PC-9 (cell line): ENCODE data around the gene NSUN7. TPM values are rescaled to one million over a fixed set of nuclear protein-coding genes. Genes with fewer than 3 reads are reported as not detected.

Source experiments
- BruUV-seq: library from RNA; stranded (reverse); fragments of 400-500 nt; replicated peaks from 2 replicates; lab custom pipeline; 2021; lab: Mats Ljungman, UMichigan
- CTCF ChIA-PET: fragments of 300-600 bp; sonication (Branson Sonifier 250); formaldehyde crosslinking; loops from one replicate; lab custom pipeline; 2022; ENCODE audit warnings: antibody characterized with exemption; lab: Charles Lee
- POLR2A ChIA-PET: fragments of 300-600 bp; sonication (Branson Sonifier 250); formaldehyde crosslinking; loops from one replicate; lab custom pipeline; 2022; ENCODE audit warnings: antibody characterized with exemption; ENCODE audit not compliant: unreplicated experiment; lab: Charles Lee
- DNase-seq, 2 experiments: peaks; one replicate each; pipeline versions ENCODE4 v3.0.0 to v3.0.0-alpha.2; 2015 to 2022; ENCODE audit warnings: mixed read lengths in 1 of 2
- H2AFZ ChIP-seq: fragments of 200-600 bp; sonication (generic); 2 replicates; pipeline ENCODE4 v1.8.1; 2017; ENCODE audit warnings: antibody characterized with exemption
- H3F3A ChIP-seq: fragments of 200-600 bp; sonication (generic); 2 replicates; pipeline ENCODE4 v1.8.1; 2017; ENCODE audit warnings: antibody characterized with exemption, mild to moderate bottlenecking, low read depth; ENCODE audit not compliant: insufficient read depth
- H3K27ac ChIP-seq: fragments of 200-600 bp; sonication (generic); 2 replicates; pipeline ENCODE4 v1.6.1; 2016; ENCODE audit warnings: mixed run types
- H3K27me3 ChIP-seq: fragments of 200-600 bp; sonication (generic); 2 replicates; pipeline ENCODE4 v1.6.1; 2016; ENCODE audit warnings: low read depth, mixed run types; ENCODE audit not compliant: insufficient read depth
- H3K36me3 ChIP-seq: fragments of 200-600 bp; sonication (generic); 2 replicates; pipeline ENCODE4 v1.6.1; 2016; ENCODE audit warnings: low read depth, mixed run types
- H3K4me1 ChIP-seq: fragments of 200-600 bp; sonication (generic); replicated peaks from 2 replicates; pipeline ENCODE4 v1.6.1; 2016; ENCODE audit warnings: mixed run types; ENCODE audit not compliant: insufficient read depth
- H3K4me2 ChIP-seq: fragments of 200-600 bp; sonication (generic); 2 replicates; pipeline ENCODE4 v1.6.1; 2017; ENCODE audit warnings: mixed run types
- H3K4me3 ChIP-seq: fragments of 200-600 bp; sonication (generic); 2 replicates; pipeline ENCODE4 v1.6.1; 2016; ENCODE audit warnings: mixed run types
- H3K79me2 ChIP-seq: fragments of 200-600 bp; sonication (generic); 2 replicates; pipeline ENCODE4 v1.6.1; 2017; ENCODE audit warnings: low read depth, mixed run types
- H3K9me2 ChIP-seq: fragments of 200-600 bp; sonication (generic); 2 replicates; pipeline ENCODE4 v1.8.1; 2017; ENCODE audit warnings: mild to moderate bottlenecking; ENCODE audit not compliant: insufficient read depth
- H3K9me3 ChIP-seq: fragments of 200-600 bp; sonication (generic); 2 replicates; pipeline ENCODE4 v1.8.1; 2016; ENCODE audit warnings: low read depth; ENCODE audit not compliant: insufficient read depth
- H4K20me1 ChIP-seq: fragments of 200-600 bp; sonication (generic); 2 replicates; pipeline ENCODE4 v1.8.1; 2017; ENCODE audit not compliant: insufficient read depth
- CTCF ChIP-seq: fragments of 200-600 bp; sonication (generic); conservative IDR thresholded peaks from 2 replicates; pipeline ENCODE4 v1.6.1; 2017; ENCODE audit warnings: mixed run types, antibody characterized with exemption, mild to moderate bottlenecking, moderate library complexity
- EZH2 ChIP-seq: fragments of 200-600 bp; sonication (generic); IDR thresholded peaks from 2 replicates; pipeline ENCODE4 v1.8.0; 2017; ENCODE audit warnings: antibody characterized with exemption, low read depth
- intact Hi-C: fragments of 100-400 bp; cut with micrococcal nuclease; formaldehyde crosslinking; loops from one replicate; pipeline ENCODE4 v1.10.0; 2022; ENCODE audit not compliant: unreplicated experiment
- total RNA-seq: library from RNA; stranded (reverse); gene quantifications from 2 replicates; pipeline ENCODE4 v1.2.3, GENCODE V29; 2021

NSUN7 gene
- total RNA-seq, 1 experiment from 2014 or later, result 16.8 TPM

- Histone ChIP-seq H3K36me3 (no peaks in the 10 kb centered on the region), H3K79me2 (no peaks in the 10 kb centered on the region), H3K9me2 (no peaks in the 10 kb centered on the region), H3K4me3 (no peak overlapping the region), H3K9me3 (no peaks in the 10 kb centered on the region), H2AFZ (no peak overlapping the region), H3K27me3 (no peaks in the 10 kb centered on the region), H3F3A (no peaks in the 10 kb centered on the region), H3K4me2 (no peak overlapping the region), H3K27ac (no peak overlapping the region), H3K4me1 (no peaks in the 10 kb centered on the region), H4K20me1 (no peaks in the 10 kb centered on the region)
- TF ChIP-seq CTCF, result no peak
- TF ChIP-seq EZH2, result no peak
- no peak for DNase-seq
- BruUV-seq, result no TSS peak
- POLR2A ChIA-PET, result interaction anchor here (0.6 kb wide), 1 partner anchor 73 kb away, joined by 5 read pairs; no protein-coding TSS in a partner anchor
- intact Hi-C loops, result no loop called here
- CTCF ChIA-PET, result interaction anchor here (0.6 kb wide), 1 partner anchor 84 kb away, joined by 3 read pairs; no protein-coding TSS in a partner anchor
Measured at GRCh38 chr4:40842318-40842717, 92.6 kb downstream of the NSUN7 start.

- H3K4me3 ChIP-seq, result no peak overlapping the region
- DNase-seq, result no peak
- intact Hi-C loops, result no loop called here
- H3K27me3 ChIP-seq, result no peaks in the 10 kb centered on the region
- no peak overlapping the region for H2AFZ ChIP-seq
- no peaks in the 10 kb centered on the region for H3K9me3 ChIP-seq
- H3K27ac ChIP-seq, result no peak overlapping the region
- H3K4me2 ChIP-seq, result no peak overlapping the region
- no peaks in the 10 kb centered on the region for H3K9me2 ChIP-seq
- no peaks in the 10 kb centered on the region for H3K79me2 ChIP-seq
- POLR2A ChIA-PET, result interaction anchor here (0.5 to 0.6 kb wide), 2 partner anchors 25 to 74 kb away, joined by 5 to 7 read pairs; no protein-coding TSS in a partner anchor
- no peaks in the 10 kb centered on the region for H4K20me1 ChIP-seq
- no peaks in the 10 kb centered on the region for H3F3A ChIP-seq
- no peaks in the 10 kb centered on the region for H3K4me1 ChIP-seq
- BruUV-seq, result no TSS peak
- CTCF ChIA-PET, result interaction anchor here (0.6 kb wide), 1 partner anchor 85 kb away, joined by 3 read pairs; no protein-coding TSS in a partner anchor
- TF ChIP-seq CTCF (no peak), EZH2 (no peak)
- no peaks in the 10 kb centered on the region for H3K36me3 ChIP-seq
Measured at GRCh38 chr4:40842725-40843423, 93.1 kb downstream of the NSUN7 start.

- intact Hi-C loops, result no loop called here
- peak; percentile 31; the same call in 1 of the 2 replicates for TF ChIP-seq CTCF
- TF ChIP-seq EZH2, result no peak
Measured at GRCh38 chr4:40843696-40844095, 93.9 kb downstream of the NSUN7 start.

More at GRCh38 chr4:40843696-40844095, 93.9 kb downstream of the NSUN7 start:
- no peaks in the 10 kb centered on the region for H3K27me3 ChIP-seq
- no peak overlapping the region for H3K4me3 ChIP-seq
- ChIA-PET CTCF (no interaction called here), POLR2A (no interaction called here)
- no TSS peak for BruUV-seq
- no peaks in the 10 kb centered on the region for H3K36me3 ChIP-seq
- H3K79me2 ChIP-seq, result no peaks in the 10 kb centered on the region
- H3F3A ChIP-seq, result no peaks in the 10 kb centered on the region
- H3K9me3 ChIP-seq, result no peaks in the 10 kb centered on the region
- no peak overlapping the region for H3K27ac ChIP-seq
- H3K4me2 ChIP-seq, result no peak overlapping the region
- no peaks in the 10 kb centered on the region for H3K9me2 ChIP-seq
- no peaks in the 10 kb centered on the region for H4K20me1 ChIP-seq
- no peak for DNase-seq
- no peaks in the 10 kb centered on the region for H3K4me1 ChIP-seq
- H2AFZ ChIP-seq, result no peak overlapping the region
